ENCODE data around the gene RNF26. TPM values are rescaled to one million over a fixed set of nuclear protein-coding genes. Genes with fewer than 3 reads are reported as not detected.
A peak's percentile ranks its signal among the peaks of the same experiment; 100 is the strongest.

Gene RNF26
- polyA plus RNA-seq = 25.2 TPM
- long read RNA-seq, donor 1, transcript RNF26-201 (1 exons, 2,787 nt) = major isoform, 24 of 24 reads
- long read RNA-seq, donor 1, partial matches to known transcripts = 0 of 24 reads
- long read RNA-seq, donor 1, other reads (novel, unspliced or antisense) = 0 of 24 reads
- long read RNA-seq, donor 2, transcript RNF26-201 (1 exons, 2,787 nt) = major isoform, 38 of 38 reads
- long read RNA-seq, donor 2, partial matches to known transcripts = 0 of 38 reads
- long read RNA-seq, donor 2, other reads (novel, unspliced or antisense) = 0 of 38 reads
- long read RNA-seq, donor 3 = 0 reads
- long read RNA-seq, donor 4, partial matches to known transcripts = 0 of 3 reads
- long read RNA-seq, donor 4, other reads (novel, unspliced or antisense) = 0 of 3 reads
- long read RNA-seq, donor 5, transcript RNF26-201 (1 exons, 2,787 nt) = major isoform, 12 of 12 reads
- long read RNA-seq, donor 5, partial matches to known transcripts = 0 of 12 reads
- long read RNA-seq, donor 5, other reads (novel, unspliced or antisense) = 0 of 12 reads
- long read RNA-seq, donor 6, transcript RNF26-201 (1 exons, 2,787 nt) = major isoform, 33 of 33 reads
- long read RNA-seq, donor 6, partial matches to known transcripts = 0 of 33 reads
- long read RNA-seq, donor 6, other reads (novel, unspliced or antisense) = 0 of 33 reads
- long read RNA-seq, donor 7, transcript RNF26-201 (1 exons, 2,787 nt) = major isoform, 18 of 18 reads
- long read RNA-seq, donor 7, partial matches to known transcripts = 0 of 18 reads
- long read RNA-seq, donor 7, other reads (novel, unspliced or antisense) = 0 of 18 reads
- long read RNA-seq, donor 8, transcript RNF26-201 (1 exons, 2,787 nt) = major isoform, 41 of 41 reads
- long read RNA-seq, donor 8, partial matches to known transcripts = 0 of 41 reads
- long read RNA-seq, donor 8, other reads (novel, unspliced or antisense) = 0 of 41 reads
- long read RNA-seq, donor 9, transcript RNF26-201 (1 exons, 2,787 nt) = major isoform, 27 of 27 reads
- long read RNA-seq, donor 9, partial matches to known transcripts = 0 of 27 reads
- long read RNA-seq, donor 9, other reads (novel, unspliced or antisense) = 0 of 27 reads
- long read RNA-seq, donor 10, transcript RNF26-201 (1 exons, 2,787 nt) = major isoform, 27 of 27 reads
- long read RNA-seq, donor 10, partial matches to known transcripts = 0 of 27 reads
- long read RNA-seq, donor 10, other reads (novel, unspliced or antisense) = 0 of 27 reads
- long read RNA-seq, donor 11, transcript RNF26-201 (1 exons, 2,787 nt) = major isoform, 23 of 23 reads
- long read RNA-seq, donor 11, partial matches to known transcripts = 0 of 23 reads
- long read RNA-seq, donor 11, other reads (novel, unspliced or antisense) = 0 of 23 reads

DNA sequence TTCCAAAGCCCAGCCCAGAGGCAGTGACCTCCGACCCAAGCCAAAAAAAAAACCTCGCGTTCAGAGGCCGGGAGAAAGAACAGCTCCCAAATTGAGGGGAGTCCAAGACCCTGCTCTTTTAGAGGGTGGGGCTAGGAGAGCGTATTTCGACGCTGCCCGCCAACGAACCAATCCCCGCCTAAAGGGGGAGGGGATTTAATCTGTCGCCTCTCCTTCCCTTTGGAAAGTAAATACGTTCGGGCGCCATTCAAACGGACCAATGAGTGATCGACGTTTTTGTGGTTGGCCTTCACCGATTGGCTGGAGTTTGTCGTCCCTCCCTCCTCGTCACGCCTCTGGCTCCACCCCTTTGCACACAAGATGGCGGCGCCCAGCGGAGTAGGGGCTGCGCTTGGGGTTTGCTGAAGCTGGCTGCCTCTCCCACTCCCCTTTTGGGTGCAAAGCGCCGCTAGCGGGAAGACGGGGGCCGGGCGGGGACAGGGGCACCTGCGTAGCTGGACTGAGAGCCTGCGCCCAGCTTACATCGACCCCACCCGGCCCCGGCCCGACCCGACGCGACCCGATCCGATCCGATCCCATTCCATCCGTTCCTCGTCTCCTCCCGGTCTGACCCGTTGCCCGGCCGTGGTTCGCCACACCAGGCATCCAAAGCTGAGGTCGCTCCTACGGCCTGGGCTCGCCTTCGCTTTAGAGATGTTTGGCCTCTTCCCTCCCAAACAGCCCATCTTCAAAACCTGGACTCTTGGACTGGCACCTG lies at the start of gene RNF26:
TSS of gene RNF26 (plus strand) at position 354 of the 757 bp plus-strand sequence. CDS start 596 bp downstream, outside the sequence.
- WGBS (ENCODE audit: insufficient coverage, low lambda C conversion rate) = no CpG with 5 or more reads among the region's 54 CpGs
- Histone ChIP-seq H3K27me3 (ENCODE audit: control insufficient read depth, insufficient read depth, low read length) (peaks cover 3% of the 10 kb centered on the region), H3K36me3 (ENCODE audit: control insufficient read depth, insufficient read depth, low read length) (peaks cover 13% of the 10 kb centered on the region), H3K4me3 (ENCODE audit: low read length) (peak within 1 kb of the TSS; percentile 94), H3K4me1 (ENCODE audit: control insufficient read depth, insufficient read depth, low read length) (peaks cover 30% of the 10 kb centered on the region), H3K9me3 (ENCODE audit: control insufficient read depth, low read depth, low read length) (no peaks in the 10 kb centered on the region), H3K27ac (ENCODE audit: low read length) (peak within 1 kb of the TSS; percentile 46)
- peak; percentile 96 to 97 for DNase-seq

- no CpG with 5 or more reads among the region's 9 CpGs for WGBS (ENCODE audit: insufficient coverage, low lambda C conversion rate)
- peaks cover 34% of the 10 kb centered on the region for H3K36me3 ChIP-seq (ENCODE audit: control insufficient read depth, insufficient read depth, low read length)
Measured at GRCh38 chr11:119285431-119285830, 48.9 kb upstream of the RNF26 start.

DNA sequence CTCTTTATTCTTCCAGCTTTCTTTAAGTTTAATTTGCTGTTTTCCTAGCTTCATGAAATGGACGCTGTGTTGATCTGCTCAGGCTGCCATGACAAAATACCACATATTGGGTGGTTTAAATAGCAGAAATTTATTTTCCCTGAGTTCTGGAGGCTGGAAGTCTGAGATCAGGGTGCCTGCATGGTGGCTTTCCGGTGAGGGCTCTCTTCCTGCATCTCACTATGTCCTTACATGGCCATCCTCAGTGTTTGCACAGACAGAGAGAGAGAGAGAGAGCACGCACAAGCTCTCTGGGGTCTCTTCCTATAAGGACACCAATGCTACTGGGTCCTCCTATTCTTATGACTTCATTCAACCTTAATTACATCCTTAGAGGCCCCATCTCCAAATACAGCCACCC lies 46.1 kb upstream of the RNF26 start:
- no peaks in the 10 kb centered on the region for H3K27me3 ChIP-seq (ENCODE audit: control insufficient read depth, insufficient read depth, low read length)
- no CpG with 5 or more reads among the region's 3 CpGs for WGBS (ENCODE audit: insufficient coverage, low lambda C conversion rate)
- peaks cover 6% of the 10 kb centered on the region for H3K9me3 ChIP-seq (ENCODE audit: control insufficient read depth, low read depth, low read length)
- no peak overlapping the region for H3K4me3 ChIP-seq (ENCODE audit: low read length)
- no peak overlapping the region for H3K27ac ChIP-seq (ENCODE audit: low read length)
- no peak for DNase-seq
- H3K4me1 ChIP-seq (ENCODE audit: control insufficient read depth, insufficient read depth, low read length) = no peaks in the 10 kb centered on the region
- H3K36me3 ChIP-seq (ENCODE audit: control insufficient read depth, insufficient read depth, low read length) = peaks cover 47% of the 10 kb centered on the region

More at GRCh38 chr11:119285431-119285830, 48.9 kb upstream of the RNF26 start:
- DNase-seq = no peak
- Histone ChIP-seq H3K4me3 (ENCODE audit: low read length) (no peak overlapping the region), H3K4me1 (ENCODE audit: control insufficient read depth, insufficient read depth, low read length) (no peaks in the 10 kb centered on the region), H3K9me3 (ENCODE audit: control insufficient read depth, low read depth, low read length) (no peaks in the 10 kb centered on the region), H3K27ac (ENCODE audit: low read length) (no peak overlapping the region), H3K27me3 (ENCODE audit: control insufficient read depth, insufficient read depth, low read length) (no peaks in the 10 kb centered on the region)

DNA sequence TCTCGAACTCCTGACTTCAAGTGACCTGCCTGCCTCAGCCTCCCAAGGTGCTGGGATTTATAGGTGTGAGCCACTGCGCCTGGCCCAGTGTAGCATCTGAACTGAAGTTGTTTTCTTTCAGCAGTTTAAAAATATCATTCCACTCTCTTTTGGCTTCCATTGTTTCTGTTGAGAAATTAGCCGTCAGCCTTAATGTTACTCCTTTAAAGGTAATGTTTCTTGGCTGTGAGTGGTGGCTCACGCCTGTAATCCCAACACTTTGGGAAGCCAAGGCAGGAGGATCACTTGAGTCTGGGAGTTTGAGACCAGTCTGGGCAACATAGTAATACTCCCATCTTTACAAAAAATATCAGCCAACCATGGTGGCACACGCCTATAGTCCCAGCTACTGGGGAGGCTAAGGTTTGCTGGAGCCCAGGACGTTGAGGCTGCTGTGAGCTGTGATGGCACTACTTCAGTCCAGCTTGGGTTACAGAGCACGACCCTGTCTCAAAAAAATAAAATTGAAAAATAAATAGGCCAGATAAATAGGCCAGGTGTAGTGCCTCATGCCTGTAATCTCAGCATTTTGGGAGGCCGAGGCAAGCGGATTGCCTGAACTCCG lies 43.3 kb upstream of the RNF26 start:
- H3K4me1 ChIP-seq (ENCODE audit: control insufficient read depth, insufficient read depth, low read length) = no peaks in the 10 kb centered on the region
- WGBS (ENCODE audit: insufficient coverage, low lambda C conversion rate) = 90% methylated on average over 2 of the region's 10 CpGs
- H3K27me3 ChIP-seq (ENCODE audit: control insufficient read depth, insufficient read depth, low read length) = no peaks in the 10 kb centered on the region
- no peak overlapping the region for H3K4me3 ChIP-seq (ENCODE audit: low read length)
- no peak for DNase-seq
- peaks cover 6% of the 10 kb centered on the region for H3K9me3 ChIP-seq (ENCODE audit: control insufficient read depth, low read depth, low read length)
- H3K27ac ChIP-seq (ENCODE audit: low read length) = no peak overlapping the region
- H3K36me3 ChIP-seq (ENCODE audit: control insufficient read depth, insufficient read depth, low read length) = peaks cover 40% of the 10 kb centered on the region

- no peaks in the 10 kb centered on the region for H3K27me3 ChIP-seq (ENCODE audit: control insufficient read depth, insufficient read depth, low read length)
- peaks cover 41% of the 10 kb centered on the region for H3K36me3 ChIP-seq (ENCODE audit: control insufficient read depth, insufficient read depth, low read length)
- H3K4me3 ChIP-seq (ENCODE audit: low read length) = no peak overlapping the region
- H3K4me1 ChIP-seq (ENCODE audit: control insufficient read depth, insufficient read depth, low read length) = no peaks in the 10 kb centered on the region
- peaks cover 6% of the 10 kb centered on the region for H3K9me3 ChIP-seq (ENCODE audit: control insufficient read depth, low read depth, low read length)
- whole genome bisulfite sequencing (ENCODE audit: insufficient coverage, low lambda C conversion rate) = no CpG with 5 or more reads among the region's 3 CpGs
- no peak overlapping the region for H3K27ac ChIP-seq (ENCODE audit: low read length)
- DNase-seq = no peak
Measured at GRCh38 chr11:119293461-119293860, 40.9 kb upstream of the RNF26 start.

- WGBS (ENCODE audit: insufficient coverage, low lambda C conversion rate) = 60% methylated on average over 1 of the region's 3 CpGs
- no peaks in the 10 kb centered on the region for H3K27me3 ChIP-seq (ENCODE audit: control insufficient read depth, insufficient read depth, low read length)
- peaks cover 6% of the 10 kb centered on the region for H3K9me3 ChIP-seq (ENCODE audit: control insufficient read depth, low read depth, low read length)
- no peak for DNase-seq
- no peaks in the 10 kb centered on the region for H3K4me1 ChIP-seq (ENCODE audit: control insufficient read depth, insufficient read depth, low read length)
- H3K27ac ChIP-seq (ENCODE audit: low read length) = no peak overlapping the region
- H3K36me3 ChIP-seq (ENCODE audit: control insufficient read depth, insufficient read depth, low read length) = peaks cover 48% of the 10 kb centered on the region
- no peak overlapping the region for H3K4me3 ChIP-seq (ENCODE audit: low read length)
Measured at GRCh38 chr11:119295178-119295577, 39.1 kb upstream of the RNF26 start.

GRCh38 chr11:119297938-119298337 lies 36.4 kb upstream of the RNF26 start:
- Histone ChIP-seq H3K9me3 (ENCODE audit: control insufficient read depth, low read depth, low read length) (no peaks in the 10 kb centered on the region), H3K27me3 (ENCODE audit: control insufficient read depth, insufficient read depth, low read length) (no peaks in the 10 kb centered on the region), H3K4me1 (ENCODE audit: control insufficient read depth, insufficient read depth, low read length) (no peaks in the 10 kb centered on the region), H3K27ac (ENCODE audit: low read length) (peak overlapping the region; percentile 28), H3K4me3 (ENCODE audit: low read length) (no peak overlapping the region), H3K36me3 (ENCODE audit: control insufficient read depth, insufficient read depth, low read length) (peaks cover 55% of the 10 kb centered on the region)
- peak; percentile 13 to 44 for DNase-seq
- no CpG with 5 or more reads among the region's 3 CpGs for WGBS (ENCODE audit: insufficient coverage, low lambda C conversion rate)

GRCh38 chr11:119298726-119299125 lies 35.6 kb upstream of the RNF26 start:
- no peak overlapping the region for H3K27ac ChIP-seq (ENCODE audit: low read length)
- H3K9me3 ChIP-seq (ENCODE audit: control insufficient read depth, low read depth, low read length) = no peaks in the 10 kb centered on the region
- DNase-seq = no peak
- no peak overlapping the region for H3K4me3 ChIP-seq (ENCODE audit: low read length)
- H3K36me3 ChIP-seq (ENCODE audit: control insufficient read depth, insufficient read depth, low read length) = peaks cover 58% of the 10 kb centered on the region
- H3K27me3 ChIP-seq (ENCODE audit: control insufficient read depth, insufficient read depth, low read length) = no peaks in the 10 kb centered on the region
- WGBS (ENCODE audit: insufficient coverage, low lambda C conversion rate) = no CpG with 5 or more reads among the region's 2 CpGs
- no peaks in the 10 kb centered on the region for H3K4me1 ChIP-seq (ENCODE audit: control insufficient read depth, insufficient read depth, low read length)

DNA sequence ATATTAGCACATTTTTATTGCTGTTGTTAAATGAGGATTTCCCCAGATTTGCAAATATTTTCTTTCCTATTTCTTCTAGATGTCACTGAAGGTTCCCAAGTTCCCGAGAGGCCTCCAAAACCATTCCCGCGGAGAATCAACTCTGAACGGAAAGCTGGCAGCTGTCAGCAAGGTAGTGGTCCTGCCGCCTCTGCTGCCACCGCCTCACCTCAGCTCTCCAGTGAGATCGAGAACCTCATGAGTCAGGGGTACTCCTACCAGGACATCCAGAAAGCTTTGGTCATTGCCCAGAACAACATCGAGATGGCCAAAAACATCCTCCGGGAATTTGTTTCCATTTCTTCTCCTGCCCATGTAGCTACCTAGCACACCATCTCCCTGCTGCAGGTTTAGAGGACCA lies 34.9 kb upstream of the RNF26 start:
- peak in 1 of 2 donors; percentile 31 for DNase-seq
- H3K4me1 ChIP-seq (ENCODE audit: control insufficient read depth, insufficient read depth, low read length) = no peaks in the 10 kb centered on the region
- H3K36me3 ChIP-seq (ENCODE audit: control insufficient read depth, insufficient read depth, low read length) = peaks cover 63% of the 10 kb centered on the region
- H3K27ac ChIP-seq (ENCODE audit: low read length) = no peak overlapping the region
- H3K9me3 ChIP-seq (ENCODE audit: control insufficient read depth, low read depth, low read length) = no peaks in the 10 kb centered on the region
- no peak overlapping the region for H3K4me3 ChIP-seq (ENCODE audit: low read length)
- no CpG with 5 or more reads among the region's 9 CpGs for WGBS (ENCODE audit: insufficient coverage, low lambda C conversion rate)
- no peaks in the 10 kb centered on the region for H3K27me3 ChIP-seq (ENCODE audit: control insufficient read depth, insufficient read depth, low read length)
